Measurements from ENCODE around the gene FAM3D. TPM values are rescaled to one million over a fixed set of nuclear protein-coding genes. Genes with fewer than 3 reads are reported as not detected.

Gene FAM3D
- total RNA-seq, 1 donor from 2014 or later: 4.0 TPM

- intact Hi-C loops (cut with DNase I): no loop called here
- Histone ChIP-seq H3K4me3 (no peak overlapping the region), H3K27me3 (no peaks in the 10 kb centered on the region), H3K9me3 (no peaks in the 10 kb centered on the region), H3K4me1 (no peaks in the 10 kb centered on the region), H3K36me3 (no peaks in the 10 kb centered on the region), H3K27ac (no peak overlapping the region)
- TF ChIP-seq CTCF (IDR thresholded peaks at IDR 0.05): no peak
- ATAC-seq: peak; percentile 31
- no peak for DNase-seq
These were observed 53.1 kb downstream of the FAM3D start for GRCh38 chr3:58613236-58614132.

GRCh38 chr3:58612830-58613229, 53.7 kb downstream of the FAM3D start:
- Histone ChIP-seq H3K9me3 (no peaks in the 10 kb centered on the region), H3K27ac (no peak overlapping the region), H3K27me3 (no peaks in the 10 kb centered on the region), H3K36me3 (no peaks in the 10 kb centered on the region), H3K4me1 (no peaks in the 10 kb centered on the region), H3K4me3 (no peak overlapping the region)
- no peak for ATAC-seq
- no peak for TF ChIP-seq CTCF (IDR thresholded peaks at IDR 0.05)
- no peak for DNase-seq
- intact Hi-C loops (cut with DNase I): no loop called here

GRCh38 chr3:58609990-58610389, 56.6 kb downstream of the FAM3D start:
- TF ChIP-seq CTCF (IDR thresholded peaks at IDR 0.05): no peak
- Histone ChIP-seq H3K9me3 (no peaks in the 10 kb centered on the region), H3K27me3 (no peaks in the 10 kb centered on the region), H3K4me1 (no peaks in the 10 kb centered on the region), H3K36me3 (no peaks in the 10 kb centered on the region), H3K4me3 (no peak overlapping the region), H3K27ac (no peak overlapping the region)
- intact Hi-C loops (cut with DNase I): no loop called here
- DNase-seq (no peak), ATAC-seq (no peak)

- TF ChIP-seq CTCF (IDR thresholded peaks at IDR 0.05): no peak
- intact Hi-C loops (cut with DNase I): no loop called here
- Histone ChIP-seq H3K4me3 (no peak overlapping the region), H3K36me3 (no peaks in the 10 kb centered on the region), H3K4me1 (no peaks in the 10 kb centered on the region), H3K27ac (no peak overlapping the region), H3K27me3 (no peaks in the 10 kb centered on the region), H3K9me3 (no peaks in the 10 kb centered on the region)
- no peak for ATAC-seq
- DNase-seq: no peak
These were observed 57.9 kb downstream of the FAM3D start for GRCh38 chr3:58608648-58609047.

GRCh38 chr3:58607816-58608215, 58.8 kb downstream of the FAM3D start:
- H3K36me3 ChIP-seq: no peaks in the 10 kb centered on the region
- ATAC-seq: no peak
- no peak overlapping the region for H3K4me3 ChIP-seq
- DNase-seq: no peak
- H3K27me3 ChIP-seq: no peaks in the 10 kb centered on the region
- intact Hi-C loops (cut with DNase I): no loop called here
- H3K4me1 ChIP-seq: no peaks in the 10 kb centered on the region
- H3K27ac ChIP-seq: no peak overlapping the region
- no peaks in the 10 kb centered on the region for H3K9me3 ChIP-seq
- TF ChIP-seq CTCF (IDR thresholded peaks at IDR 0.05): no peak
